ENCODE data around the gene FAAP20.

Gene FAAP20

DNA sequence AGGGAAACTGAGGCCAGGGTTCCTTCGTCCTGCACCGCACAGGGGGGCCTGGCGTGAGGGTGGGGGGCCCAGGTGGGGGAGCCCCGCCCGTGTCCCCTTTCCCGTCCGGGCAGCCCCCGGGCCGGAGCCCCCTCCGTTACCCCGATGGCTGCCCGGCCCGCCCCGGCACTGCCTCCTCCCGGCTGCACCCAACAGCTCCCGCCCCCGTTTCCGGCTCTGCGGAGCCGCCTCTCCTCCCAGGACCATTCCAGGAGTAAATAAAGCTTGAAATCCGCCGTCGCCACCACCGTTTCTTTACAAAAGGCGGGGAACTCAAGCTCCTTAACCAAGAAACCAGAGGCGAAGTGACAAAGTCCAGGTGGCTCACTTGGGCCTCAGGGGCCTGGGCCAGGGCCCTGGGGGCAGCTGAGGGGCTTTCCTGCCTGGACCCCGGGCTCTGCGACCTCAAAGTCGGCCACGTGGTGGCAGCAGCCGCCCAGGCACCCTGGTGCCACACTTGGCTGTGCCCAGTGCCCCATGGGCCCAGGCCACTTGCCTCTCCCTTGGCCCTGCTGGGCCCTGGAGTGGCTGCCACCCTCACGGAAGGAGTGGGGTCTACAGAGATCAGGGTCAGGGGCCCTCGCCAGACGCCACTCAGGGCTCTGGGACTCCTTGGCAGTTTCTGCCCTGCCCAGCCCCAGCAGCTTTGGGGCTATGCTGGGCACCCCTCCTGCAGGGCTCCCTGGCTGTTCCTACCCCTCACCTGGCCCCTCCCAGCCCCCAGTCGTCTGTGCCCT is 514 bp upstream of the FAAP20 start:
- peak; percentile 80 for DNase-seq (ENCODE audit: low spot score)

DNA sequence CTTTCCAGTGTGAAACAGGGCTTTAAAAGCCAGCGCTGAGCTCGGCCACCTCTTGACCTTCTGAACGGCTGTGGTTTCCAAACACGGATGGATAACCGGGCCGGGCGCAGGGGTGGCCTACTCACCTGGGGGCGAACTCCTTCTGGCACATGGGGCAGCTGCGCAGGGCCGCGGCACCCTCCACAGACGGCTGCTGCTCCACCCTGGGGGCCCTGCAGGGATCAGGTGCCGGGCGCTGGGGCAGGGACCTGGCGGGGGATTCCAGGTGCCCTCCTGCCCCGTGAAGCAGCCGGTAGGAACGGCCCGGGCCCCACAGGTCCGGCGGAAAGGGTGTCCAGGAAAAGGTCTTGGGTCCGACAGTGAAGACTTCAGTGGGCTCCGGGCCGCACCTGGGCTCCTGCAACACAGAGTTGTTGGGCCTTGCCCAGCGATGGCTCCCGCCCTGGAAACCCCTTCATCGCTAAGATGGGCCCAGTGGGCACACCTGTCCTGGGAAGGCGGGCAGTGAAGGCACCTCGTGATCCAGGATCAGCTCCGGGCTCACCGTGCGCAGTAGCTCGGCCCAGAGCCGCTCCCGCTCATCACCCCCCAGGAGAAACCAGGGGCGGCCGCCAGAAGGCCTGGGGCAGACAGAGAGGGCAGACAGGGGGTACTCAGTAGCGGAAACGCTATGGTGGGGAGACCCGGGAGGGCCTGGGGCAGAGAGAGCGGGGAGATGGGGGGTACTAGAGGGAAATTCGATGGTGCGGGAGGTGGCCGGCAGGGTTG is 874 bp downstream of the FAAP20 start:
- peak; percentile 39 for DNase-seq (ENCODE audit: low spot score)

DNA sequence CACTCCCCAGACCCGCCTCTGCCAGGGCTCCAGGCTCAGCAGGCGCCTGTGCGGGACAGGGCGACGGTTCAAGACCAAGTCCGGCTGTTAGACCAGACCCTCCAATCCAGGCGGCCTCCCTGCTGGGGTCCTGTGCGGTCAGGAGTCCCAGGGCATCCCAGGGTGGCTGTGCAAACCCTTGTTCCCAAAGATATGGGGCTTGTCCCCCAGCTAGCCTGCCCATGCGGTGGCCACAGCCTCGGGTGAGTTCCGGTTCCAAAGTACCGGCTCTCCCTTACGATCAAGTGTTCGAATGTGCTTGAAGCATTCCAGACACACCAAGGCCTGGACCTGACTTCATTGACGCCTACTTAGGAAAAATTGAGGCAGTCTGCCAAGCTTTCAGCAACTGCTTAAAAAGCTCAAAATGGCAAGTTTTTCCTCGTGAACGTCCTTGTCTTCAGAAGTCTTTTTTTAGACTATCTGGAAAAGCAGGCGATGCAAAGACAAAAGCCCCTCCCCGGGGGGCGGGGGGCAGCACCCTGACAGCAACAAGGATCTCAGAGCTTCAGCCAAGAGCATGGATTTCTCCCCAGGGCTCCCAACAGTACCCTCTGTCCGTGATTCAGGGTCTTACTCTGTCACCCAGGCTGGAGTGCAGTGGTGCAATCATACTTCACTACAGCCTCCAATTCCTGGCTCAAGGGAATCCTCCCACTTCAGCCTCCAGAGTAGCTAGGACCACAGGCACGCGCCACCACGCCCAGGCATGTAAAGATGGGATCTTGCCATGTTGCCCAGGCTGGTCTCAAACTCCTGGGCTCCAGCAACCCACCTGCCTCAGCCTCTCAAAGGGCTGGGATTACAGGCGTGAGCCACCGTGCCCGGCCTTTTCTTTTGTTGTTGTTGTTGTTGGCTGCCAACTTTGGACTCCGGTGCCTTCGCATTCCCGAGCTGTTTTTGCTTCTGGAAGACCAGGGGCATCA is 2.3 kb downstream of the FAAP20 start:
- no peak for DNase-seq (ENCODE audit: low spot score)

DNA sequence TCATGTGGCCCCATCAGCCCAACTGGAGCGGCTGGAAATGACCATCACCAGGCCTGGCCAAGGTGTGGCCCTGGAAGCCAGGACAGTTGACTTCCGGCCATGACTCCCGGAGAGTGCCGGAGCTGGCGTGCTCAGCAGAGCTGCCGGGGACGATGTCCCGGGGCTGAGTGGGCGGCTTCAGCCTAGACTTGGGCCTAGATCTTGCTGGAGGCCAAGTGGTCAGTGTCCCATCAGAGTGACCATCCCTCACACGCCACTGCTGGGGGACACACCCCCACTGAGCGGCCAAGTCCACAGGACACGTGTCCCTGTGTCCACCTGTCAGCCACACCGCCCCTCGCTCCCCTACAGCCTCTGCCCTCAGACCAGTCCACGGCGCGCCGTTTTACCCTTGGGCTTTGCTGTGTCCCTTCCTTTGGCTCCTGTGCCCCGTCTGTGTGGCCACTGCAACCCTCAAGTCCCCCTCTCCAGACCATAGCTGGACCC is 4.0 kb downstream of the FAAP20 start:
- no peak for DNase-seq (ENCODE audit: low spot score)

DNA sequence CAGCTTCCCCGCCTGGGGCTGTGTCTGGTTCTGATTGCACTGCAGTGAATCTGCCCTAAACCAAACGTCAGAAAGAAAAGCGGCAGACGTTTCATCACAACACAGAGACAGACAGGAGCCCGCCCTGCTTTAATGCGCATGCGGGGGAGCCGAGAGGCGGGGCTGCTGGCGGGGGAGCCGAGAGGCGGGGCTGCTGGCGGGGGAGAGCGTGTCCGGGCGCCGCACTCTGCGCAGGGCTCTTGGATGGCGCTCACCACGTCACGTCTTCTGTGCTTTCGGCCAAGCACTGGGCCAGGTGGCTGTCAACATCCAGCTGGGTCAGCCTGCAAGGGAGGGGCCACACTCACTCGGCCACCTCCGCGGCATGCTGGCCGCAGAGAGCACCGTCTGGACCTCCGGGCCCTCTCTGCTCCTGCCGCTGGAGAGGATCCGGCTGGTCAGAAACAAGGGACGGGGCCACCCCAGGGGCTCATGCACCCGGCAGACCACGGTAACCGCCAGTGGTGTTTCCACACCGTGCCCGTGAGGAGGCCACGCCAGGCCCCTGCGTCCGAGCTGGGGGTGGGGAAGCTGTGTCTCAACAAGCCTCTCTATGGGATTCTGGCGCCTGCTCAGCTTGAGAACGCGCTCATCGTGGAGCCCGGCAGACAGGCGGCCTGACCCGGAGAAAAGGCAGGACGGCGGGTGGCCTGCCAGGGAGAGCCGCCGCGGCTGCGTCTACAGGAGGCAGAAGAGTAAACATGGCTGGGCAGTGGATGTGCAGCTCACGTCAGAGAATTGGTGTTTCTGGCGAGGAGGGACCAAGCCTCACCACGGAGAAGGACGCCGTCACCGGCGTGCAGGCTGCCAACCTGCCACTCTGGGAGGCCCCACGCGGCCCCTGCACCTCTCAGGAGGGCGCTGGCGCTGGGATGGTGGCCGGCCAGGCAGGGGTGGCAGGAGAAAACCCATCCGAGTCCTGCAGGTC is 4.8 kb downstream of the FAAP20 start:
- DNase-seq (ENCODE audit: low spot score) = peak; percentile 92

DNA sequence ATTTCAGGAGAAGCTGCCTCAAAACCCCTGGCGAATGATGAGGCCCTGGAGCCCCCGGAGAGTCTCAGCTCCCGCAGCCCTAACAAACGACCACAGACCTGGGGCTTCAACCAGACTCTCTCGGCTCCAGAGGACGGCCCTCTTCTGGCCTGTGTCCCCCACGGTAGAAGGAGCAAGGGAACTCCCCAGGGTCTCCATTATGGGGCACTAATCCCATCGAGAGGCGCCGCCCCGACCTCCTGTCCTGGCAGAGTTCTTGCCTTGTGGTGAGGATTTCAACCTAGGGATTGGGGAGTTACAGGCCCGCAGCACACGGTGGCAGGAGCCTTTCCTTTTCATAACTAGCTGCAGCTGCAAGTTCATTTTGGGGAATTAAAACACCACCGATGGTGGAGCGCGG is 6.2 kb downstream of the FAAP20 start:
- no peak for DNase-seq (ENCODE audit: low spot score)

DNA sequence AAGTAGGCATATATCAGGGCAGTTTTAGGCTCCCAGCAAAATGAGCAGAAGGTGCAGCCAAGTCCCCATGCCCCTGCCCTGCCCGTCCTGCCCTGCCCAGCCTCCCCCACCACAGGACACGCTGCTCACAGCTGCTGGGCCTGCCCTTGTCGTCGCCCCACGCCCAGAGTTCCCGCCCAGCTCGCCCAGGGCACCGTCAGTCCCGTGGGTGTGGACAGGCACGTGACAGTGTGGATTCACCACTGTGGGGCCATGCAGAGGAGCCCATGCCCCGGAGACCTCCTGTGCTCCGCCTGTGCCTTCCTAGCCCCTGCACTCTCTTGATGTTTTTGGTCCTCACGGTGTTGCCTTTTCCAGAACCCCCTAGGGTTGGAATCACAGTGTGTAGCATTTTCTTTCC is 7.0 kb downstream of the FAAP20 start:
- DNase-seq (ENCODE audit: low spot score) = no peak

DNA sequence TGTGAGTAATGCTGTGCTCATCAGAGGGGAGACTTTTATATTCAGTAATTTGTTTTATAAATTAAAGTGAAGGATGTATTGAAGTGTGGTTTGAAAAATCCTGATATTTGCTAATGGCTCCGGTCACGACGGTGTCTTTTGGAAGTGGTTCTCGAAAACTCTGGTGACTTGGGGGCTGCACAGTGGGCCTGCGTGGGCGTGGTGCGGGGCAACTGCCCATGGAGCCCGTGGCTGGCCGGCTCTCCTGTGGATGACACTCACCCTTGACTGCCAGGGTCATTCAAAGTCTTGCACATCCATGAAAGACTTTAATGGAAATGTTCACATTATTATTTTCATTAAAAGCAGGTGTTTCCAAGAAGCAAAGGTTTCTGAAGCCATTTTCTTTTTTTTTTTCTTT is 7.7 kb downstream of the FAAP20 start:
- no peak for DNase-seq (ENCODE audit: low spot score)

DNA sequence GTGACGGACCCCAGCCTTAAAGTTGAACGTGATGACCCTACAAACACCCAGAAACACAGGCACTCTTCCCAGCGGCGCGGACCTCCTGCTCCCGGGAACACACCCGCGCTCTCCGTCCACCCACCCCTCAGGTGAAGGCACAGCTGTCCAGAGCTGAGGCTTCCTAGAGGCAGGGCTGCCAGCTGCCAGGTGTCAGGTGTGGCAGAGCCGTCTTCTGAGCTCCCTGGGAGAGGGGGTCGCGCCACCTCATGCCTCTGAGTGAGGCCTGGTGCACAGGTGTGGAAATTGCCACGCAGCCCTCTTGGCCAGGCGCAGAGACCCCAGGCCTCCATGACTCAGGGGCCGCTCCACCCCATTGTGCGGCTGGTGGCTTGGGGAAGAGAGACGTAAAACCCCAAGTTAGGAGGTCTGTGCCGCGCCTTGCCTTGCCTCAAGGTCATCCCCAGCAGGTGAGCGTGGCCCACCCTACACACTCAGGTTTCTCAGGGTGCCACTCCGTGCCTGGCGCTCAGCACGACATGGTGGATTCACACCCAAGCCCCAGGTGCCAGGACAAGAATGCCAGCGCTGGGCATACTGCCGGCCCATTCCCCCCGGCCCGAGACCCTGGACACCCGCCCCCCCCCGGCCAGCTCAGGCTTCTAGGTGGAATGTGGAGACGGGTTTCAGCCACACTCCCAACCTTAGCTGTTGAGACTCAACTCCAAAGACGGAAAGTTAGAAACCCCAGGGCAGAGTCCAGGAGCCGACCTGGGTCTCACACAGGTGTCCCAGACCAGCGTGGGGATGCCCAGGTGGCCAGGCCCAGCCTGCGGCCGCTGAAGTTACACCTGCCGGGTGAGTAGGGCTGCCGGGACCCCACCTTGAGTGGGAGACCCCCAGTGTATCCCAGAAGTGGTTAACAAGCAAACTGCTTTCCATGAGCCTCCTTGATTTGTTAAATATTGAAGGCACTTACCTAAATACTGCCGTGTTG is 8.4 kb downstream of the FAAP20 start:
- DNase-seq (ENCODE audit: low spot score) = no peak

DNA sequence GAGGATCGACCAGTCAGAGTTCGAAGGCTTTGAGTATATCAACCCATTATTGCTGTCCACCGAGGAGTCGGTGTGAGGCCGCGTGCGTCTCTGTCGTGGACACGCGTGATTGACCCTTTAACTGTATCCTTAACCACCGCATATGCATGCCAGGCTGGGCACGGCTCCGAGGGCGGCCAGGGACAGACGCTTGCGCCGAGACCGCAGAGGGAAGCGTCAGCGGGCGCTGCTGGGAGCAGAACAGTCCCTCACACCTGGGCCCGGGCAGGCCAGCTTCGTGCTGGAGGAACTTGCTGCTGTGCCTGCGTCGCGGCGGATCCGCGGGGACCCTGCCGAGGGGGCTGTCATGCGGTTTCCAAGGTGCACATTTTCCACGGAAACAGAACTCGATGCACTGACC is 9.6 kb downstream of the FAAP20 start:
- DNase-seq (ENCODE audit: low spot score) = no peak

DNA sequence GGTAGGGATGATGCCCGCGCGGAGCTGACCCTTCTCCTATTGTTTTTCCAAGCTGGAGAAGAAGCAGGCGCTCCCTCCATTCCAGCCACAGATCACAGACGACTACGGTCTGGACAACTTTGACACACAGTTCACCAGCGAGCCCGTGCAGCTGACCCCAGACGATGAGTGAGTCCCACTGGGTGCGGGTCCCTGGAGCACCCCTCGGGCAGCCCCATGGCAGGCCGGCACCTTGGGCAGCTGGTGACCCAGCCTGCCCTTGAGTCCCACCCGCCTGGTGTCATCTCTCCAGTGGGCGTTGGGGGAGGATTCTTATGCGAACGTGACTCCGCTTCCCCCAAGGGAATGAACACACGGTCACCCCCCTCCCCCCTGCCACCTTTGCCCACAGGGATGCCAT is 10.0 kb downstream of the FAAP20 start:
- DNase-seq (ENCODE audit: low spot score) = no peak

DNA sequence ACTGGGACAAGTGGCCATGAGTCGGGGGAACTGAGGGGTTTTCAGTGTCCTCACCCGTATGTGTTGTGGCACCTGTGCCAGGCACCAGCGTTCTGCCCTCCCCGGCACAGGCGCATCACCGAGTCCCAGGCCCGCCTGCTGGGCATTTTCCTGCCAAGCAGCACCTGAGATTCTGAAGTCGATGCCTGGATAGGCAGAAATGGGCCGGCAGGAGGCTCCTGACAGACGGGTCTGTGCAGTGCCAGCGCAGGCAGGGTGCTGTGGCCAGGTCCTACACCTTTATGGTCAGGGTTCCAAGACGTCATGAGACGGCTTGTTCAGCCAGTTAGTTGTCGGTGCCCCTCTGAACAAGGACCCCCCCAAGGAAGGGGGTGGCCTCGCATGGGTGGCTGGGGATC is 10.6 kb downstream of the FAAP20 start:
- no peak for DNase-seq (ENCODE audit: low spot score)

DNA sequence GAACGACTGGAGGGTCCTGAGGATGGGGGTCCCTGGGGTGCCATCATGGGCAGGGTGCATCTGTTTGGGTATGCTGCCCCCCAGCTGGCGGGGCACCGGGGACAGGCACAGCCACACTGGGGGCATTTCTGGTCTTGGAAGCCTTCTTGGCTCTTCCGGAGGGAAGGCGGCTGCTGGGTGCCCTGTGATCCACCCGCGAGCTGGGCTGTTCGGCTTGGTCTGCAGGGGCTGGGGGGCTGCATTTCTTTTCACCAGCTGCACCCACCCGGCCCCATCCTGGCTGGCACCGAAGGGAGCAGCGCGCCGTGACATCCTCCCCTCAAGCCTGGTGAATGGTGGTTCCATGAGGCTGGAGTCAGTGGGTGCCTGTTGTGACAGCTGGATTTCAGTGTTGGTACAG is 12.2 kb downstream of the FAAP20 start:
- DNase-seq (ENCODE audit: low spot score) = no peak

DNA sequence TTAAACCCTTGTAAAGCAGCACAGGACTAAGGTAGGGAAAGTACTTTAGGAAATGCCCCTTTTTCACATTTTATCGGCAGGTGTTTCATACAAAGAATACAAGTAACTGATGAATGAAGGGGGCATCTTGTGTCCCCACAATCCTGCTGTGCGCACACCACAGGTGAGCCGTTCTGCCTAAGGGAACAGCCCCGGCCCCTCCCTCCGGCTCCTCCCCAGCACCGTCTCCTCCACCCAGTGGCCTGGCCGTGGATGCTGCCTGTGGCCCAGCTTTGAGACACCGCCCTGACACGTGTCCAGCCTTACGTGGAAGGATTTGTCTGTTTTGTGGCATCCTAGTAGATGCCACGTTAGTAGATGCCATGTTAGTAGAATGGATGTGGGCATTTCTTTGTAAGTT is 12.8 kb downstream of the FAAP20 start:
- no peak for DNase-seq (ENCODE audit: low spot score)

DNA sequence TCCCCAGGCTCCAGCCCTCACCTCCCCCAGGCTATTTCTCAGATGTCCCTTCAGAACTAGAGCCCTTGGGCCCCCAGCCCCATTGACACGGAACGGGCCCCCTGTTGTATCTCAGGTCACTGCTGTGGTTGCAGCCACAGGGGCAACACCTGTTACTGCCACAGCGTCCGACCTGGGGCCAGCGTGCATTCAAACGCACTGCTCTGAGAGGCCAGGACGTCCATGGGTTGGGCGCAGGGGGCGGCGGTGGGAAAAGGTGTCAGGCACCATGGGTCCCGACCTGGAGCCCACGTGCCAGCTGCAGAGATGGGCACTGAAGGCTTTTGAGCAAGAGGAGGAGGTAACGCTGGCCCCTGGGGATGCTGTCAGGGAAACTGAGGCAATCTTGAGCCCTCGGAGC is 13.3 kb downstream of the FAAP20 start:
- DNase-seq (ENCODE audit: low spot score) = no peak

DNA sequence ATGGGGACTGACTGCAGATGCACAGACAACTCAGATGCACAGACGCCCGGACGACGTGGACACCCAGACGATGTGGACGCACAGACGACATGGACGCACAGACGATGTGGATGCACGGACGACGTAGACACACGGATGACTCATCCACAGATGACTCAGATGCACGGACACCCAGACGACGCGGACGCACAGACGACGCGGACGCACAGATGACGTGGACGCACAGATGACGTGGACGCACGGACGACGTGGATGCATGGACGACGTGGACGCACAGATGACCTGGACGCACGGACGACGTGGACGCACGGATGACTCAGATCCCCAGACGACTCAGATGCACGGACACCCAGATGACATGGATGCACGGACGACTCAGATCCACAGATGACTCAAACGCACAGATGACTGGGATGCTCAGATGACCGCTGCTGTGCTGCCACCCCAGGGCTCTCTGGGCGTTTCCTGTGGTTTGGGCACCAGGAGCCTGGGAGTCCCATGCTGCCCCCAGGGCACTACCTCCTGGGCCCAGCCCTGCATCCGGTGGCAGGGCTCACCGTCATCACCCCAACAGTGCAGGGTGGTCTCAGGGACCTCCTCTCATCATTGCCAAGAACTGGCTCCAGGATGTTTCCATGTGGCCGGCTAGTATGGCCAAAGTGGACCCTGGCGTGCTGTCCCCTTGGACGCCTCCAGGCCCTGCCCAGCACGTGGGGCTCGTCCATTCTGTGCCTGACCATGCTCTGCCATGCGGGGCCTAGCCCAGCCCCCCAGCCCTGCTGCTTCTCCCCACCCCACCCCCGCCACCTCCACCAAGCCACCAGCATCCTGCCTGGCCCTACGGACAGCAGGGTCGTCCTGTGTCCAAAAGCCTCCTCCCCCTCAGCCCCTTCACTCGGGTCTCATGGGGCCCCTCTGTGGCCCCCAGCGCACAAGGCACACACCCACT is 14.0 kb downstream of the FAAP20 start:
- DNase-seq (ENCODE audit: low spot score) = no peak

DNA sequence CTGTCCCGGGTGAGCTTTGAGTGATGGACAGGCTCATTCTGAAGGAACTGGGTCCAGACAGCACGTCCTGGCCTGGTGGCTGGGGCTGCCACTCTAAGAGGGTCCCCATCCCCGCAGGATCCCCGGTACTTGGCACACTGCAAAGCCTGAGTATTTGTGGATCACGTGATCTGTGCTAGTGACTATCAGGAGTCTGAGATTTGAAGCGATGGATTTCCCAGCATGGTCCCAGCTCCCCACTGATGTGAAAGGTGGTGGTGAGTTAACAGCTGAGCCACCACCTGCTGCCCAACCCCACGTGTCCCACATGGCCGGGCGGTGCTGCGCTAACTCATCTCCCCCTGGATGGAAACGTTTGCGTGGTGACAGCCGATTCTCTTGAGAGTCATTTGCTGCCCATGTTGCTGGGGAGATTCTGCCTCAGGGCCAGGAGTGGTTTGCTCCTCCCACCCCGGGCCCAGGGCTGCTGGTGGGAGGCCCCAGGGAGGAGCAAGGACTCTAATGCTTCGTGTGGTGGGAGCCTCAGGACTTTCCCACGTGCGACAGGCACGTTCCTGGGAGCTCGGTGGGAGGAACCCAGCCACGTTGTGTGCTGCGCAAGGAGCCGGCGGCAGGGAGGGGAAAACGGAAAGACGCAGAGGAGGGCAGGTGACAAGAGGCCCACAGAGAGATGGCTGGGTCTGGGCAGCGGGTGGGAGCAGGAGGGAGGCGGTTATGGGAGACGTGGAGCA is 15.1 kb downstream of the FAAP20 start:
- DNase-seq (ENCODE audit: low spot score) = no peak

DNA sequence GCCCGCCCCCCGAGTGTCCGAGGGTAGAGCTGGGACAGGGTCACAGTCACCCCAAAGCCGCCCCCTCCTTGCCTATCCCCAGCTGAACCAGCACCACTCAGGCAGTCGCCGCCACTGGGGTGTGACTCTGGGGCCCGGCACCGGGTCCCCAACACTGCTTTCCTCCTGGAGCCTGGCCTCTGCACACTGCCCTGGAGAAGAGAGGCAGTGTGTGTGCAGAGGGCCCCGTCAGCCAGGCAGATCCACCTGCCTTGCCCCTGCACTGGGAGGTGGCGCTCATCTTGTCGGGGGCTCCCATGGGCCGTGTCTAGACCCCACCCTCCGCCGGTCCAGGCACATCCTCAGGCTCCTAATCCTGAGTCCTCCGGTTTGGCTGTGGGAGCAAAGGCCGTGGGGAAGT is 15.7 kb downstream of the FAAP20 start:
- no peak for DNase-seq (ENCODE audit: low spot score)
